ENCODE results near the gene MTUS2.

DNA sequence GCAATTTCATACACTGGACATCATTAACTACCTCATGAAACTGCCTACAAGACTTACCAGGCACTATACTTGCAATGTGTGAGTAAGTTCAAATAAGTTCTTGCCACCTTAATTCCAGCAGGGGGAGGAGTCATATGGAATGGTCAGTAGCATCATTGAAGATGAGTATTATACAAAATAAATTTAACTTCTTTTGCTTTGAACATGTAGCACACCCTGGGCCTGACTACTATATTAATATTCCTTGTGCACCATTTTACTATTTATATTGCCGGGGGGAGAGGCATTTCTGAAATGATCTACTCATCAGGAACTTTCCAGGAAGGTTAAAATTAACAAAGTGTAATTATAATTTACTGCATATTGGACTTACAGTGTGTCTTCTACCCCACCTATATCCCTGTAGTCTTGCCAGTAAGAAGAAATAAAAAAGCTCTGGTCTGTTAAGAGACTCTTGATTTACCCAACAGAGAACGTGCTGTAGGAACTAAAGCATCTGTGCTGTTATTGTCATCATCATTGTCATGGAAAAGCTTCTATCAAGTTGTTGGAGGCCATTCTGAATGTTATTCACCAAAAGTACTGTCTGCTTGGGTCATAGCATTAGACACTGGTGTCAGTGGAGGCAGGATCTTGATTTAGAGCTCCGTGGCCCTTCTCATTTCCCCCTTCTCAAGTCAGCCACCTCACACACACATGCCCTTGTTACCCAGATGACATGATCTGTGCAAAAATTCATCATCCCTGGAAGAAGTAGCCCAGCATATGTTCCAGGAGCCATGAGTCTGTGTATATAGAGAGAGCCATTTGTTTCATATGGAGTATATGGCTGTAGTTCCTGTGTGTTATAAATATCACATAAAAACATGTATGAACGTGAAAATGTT, 147.1 kb downstream of the MTUS2 start:
- TF ChIP-seq EZH2phosphoT487 (IDR thresholded peaks at IDR 0.05; ENCODE audit: borderline replicate concordance, low read length) = no peak
- TF ChIP-seq, protein P1, sequence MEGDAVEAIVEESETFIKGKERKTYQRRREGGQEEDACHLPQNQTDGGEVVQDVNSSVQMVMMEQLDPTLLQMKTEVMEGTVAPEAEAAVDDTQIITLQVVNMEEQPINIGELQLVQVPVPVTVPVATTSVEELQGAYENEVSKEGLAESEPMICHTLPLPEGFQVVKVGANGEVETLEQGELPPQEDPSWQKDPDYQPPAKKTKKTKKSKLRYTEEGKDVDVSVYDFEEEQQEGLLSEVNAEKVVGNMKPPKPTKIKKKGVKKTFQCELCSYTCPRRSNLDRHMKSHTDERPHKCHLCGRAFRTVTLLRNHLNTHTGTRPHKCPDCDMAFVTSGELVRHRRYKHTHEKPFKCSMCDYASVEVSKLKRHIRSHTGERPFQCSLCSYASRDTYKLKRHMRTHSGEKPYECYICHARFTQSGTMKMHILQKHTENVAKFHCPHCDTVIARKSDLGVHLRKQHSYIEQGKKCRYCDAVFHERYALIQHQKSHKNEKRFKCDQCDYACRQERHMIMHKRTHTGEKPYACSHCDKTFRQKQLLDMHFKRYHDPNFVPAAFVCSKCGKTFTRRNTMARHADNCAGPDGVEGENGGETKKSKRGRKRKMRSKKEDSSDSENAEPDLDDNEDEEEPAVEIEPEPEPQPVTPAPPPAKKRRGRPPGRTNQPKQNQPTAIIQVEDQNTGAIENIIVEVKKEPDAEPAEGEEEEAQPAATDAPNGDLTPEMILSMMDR (IDR thresholded peaks at IDR 0.05; ENCODE audit: low read depth, low read length, poor library complexity, severe bottlenecking) = no peak

Data from DOHH2 (cell line).